ENCODE results near the gene SMOC1.
A peak's percentile ranks its signal among the peaks of the same experiment; 100 is the strongest.
"Not testable (repeated sequence)": the region's sequence is repeated elsewhere in the genome, so short reads cannot be mapped to it uniquely, and the experiment has no call there.

The SMOC1 gene

DNA sequence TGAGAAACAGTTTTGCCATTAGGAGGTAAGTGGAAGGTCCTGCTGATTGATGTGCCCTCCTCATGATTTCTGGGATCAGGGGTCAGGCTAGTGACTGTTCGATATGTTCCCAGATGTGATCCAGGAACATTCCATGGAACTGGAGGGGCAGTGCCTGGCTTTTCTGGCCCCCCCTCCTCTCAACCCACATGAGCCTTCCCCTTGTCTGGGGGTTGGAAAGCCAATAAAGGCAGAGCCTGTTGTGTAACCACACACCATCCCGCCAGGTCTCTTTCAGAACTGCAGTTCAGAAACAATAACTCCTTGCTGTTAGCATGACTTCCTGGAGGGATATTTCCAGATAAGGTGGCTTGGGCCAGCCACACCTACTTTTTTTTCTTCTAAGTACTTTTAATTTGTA, 17.8 kb downstream of the SMOC1 start:
- no peak for DNase-seq (ENCODE audit: low read depth, low spot score)

DNA sequence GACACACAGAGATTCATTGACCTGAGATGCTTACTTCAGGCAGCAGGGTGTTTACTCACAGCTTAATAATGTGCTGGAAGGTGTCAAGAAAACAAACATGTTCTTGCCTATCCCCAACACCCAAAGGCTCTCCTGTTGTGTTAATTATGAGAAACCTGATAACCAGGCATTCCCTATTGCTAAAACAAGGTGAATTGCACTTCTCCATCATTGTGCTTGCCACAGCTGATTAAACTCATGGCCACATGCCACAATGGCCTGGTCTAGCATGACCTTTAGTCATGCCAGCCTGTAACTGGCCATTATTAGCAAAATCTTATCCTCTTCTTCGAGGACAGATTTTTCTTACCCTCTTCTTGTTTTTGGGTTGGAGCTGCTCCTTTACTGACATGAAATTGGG, 21.4 kb downstream of the SMOC1 start:
- no peak for DNase-seq (ENCODE audit: low read depth, low spot score)

DNA sequence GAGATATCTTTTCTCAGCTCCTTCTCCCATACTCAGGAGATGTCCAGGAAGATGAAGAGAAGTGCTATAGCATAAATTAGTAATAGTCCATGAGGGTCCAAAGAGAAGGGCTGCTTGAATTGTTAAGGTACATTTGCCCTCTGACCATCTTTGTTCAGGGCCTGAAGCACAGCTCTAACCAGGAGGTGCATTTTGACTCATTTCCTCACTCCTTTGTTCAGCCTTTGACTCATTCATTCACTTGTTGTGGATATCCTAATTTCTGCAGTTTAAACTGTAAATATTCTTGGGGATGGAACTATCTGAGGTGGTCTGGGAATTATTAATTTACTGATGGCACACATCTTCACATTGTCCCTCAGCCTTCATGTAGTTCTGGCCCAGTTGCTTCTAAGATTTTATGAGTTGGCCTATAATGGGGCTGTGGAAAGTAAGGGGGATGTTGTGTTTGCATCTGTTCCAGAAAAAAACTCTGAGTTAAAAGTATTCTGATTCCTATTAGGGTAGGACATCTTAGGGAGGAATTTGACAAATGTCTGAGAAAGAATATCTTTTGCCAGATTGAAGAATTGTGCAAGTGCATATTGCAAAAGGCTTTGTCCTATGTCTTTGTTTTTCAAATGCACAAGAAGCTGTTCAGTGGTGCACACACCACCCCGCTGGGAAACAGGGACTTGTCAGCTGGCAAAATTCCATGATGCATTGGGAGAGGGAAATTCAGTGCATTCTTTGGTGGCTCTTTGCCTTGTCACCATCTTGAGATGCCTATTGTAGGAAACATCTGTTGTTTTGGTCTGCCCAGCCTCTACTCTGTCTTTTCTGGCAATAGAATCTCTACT, 22.1 kb downstream of the SMOC1 start:
- no peak for DNase-seq (ENCODE audit: low read depth, low spot score)

DNA sequence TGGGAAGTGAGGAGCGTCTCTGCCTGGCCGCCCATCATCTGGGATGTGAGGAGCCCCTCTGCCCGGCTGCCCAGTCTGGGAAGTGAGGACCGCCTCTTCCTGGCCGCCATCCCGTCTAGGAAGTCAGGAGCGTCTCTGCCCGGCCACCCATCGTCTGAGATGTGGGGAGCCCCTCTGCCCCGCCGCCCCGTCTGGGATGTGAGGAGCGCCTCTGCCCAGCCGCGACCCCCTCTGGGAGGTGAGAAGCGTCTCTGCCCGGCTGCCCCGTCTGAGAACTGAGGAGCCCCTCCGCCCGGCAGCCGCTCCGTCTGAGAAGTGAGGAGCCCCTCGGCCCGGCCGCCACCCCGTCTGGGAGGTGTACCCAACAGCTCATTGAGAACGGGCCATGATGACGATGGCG, 23.8 kb downstream of the SMOC1 start:
- DNase-seq (ENCODE audit: low read depth, low spot score), result not testable (repeated sequence)

DNA sequence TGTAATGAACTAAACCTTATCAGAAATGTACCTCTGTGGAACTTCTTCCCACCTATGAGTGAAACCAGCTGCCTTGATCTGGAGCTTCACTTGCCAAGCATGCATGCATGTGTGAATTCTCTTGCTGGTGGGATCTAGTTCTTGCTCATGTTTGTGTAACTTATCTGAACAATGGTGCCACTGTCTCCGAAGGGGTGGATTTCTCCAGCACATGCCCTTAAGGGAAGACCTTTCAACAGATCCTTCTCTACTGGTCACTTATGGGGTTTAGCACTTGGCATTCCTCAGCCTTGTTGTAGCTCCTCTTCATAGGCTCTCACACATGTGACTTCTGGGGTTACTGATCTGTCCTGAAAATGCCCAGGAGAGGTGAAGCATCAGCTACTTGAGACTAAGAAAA, 25.0 kb downstream of the SMOC1 start:
- no peak for DNase-seq (ENCODE audit: low read depth, low spot score)

DNA sequence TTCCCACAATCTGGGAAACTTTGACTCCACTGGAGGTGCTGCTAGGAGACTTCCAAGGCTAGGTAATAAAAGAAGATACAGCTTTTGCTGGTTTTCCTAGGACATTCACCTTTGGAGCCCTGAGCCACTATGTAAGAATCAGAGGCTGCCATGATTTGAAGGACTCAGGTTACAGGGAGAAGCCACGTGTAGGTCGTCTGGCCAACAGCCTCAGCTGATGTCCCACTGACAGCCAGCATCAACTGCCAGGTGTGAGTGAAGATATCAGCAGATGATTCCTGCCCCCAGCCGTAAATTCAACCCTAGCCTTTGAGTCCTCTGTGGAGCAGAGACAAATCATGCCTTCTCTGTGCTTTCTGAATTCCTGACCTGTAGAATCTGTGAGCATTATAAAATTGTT, 27.0 kb downstream of the SMOC1 start:
- no peak for DNase-seq (ENCODE audit: low read depth, low spot score)

DNA sequence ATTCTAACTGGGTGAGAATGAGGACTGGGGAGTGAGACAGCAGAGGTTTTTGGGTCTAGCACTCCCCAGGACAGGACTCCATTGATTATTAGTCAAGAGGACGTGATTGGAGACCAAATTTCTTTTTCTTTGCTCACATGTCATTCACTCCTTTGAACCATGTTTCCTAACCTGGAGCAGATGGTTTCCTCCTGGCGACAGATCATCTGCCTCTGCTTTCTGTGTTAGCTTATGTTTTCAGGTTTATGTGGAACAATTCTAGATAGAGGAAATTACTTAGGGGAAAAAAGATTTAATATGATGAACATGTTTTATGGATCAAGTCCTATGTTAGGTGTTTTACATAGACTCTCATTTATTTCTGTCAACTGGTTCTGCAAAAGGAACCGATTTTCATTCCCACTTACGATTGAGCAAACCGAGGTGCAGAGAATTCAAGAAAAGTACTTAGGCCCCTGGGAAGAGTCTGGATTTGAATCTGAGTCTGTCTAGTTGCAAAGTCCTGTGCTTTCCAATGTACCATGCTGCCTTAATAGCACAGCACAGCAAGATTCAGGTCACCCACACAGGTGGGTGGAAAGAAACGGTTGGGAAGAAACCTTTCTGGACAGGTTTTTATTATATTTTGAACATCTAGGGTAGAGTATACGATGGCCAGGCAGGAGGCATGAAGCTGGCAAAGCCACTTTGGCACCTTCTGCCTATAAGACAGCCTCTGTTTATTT, 30.8 kb downstream of the SMOC1 start:
- no peak for DNase-seq (ENCODE audit: low read depth, low spot score)

DNA sequence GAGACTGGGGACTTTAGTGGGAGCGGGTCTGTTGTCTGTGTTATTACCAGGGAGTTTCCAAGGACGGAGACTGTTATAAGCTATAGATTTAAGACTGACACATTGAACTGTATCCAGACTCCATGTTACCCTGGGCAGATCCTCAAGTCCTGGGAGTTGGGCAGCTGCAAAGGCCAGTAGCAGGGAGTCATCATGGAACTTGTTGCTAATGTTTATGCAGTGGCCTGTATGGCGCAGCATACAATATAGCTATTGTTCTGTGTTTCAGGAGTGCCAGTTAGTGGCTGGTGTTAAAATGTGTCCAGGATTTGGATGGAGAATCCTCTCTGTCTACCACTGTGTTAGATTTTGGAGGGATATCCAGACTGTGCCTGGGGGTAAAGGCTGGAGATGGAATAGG, 31.7 kb downstream of the SMOC1 start:
- no peak for DNase-seq (ENCODE audit: low read depth, low spot score)

DNA sequence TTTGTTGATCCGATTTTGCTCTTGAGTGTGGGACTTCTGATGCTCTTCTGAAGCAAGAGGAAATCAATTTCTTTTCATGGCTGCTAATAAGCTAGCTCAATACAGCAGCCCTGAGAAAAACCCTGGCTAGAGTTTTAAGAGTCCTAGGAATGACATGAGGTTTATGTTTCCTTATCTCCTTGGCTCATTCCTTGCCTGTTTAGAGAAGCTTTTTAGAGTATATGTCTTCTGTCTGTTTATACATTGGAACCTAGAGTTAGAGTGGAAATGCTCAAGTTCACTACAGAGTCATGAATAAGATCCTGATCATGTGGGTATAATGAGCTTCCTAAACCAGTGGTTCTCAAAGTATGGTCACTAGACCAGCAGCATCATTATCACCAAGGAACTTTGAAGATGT, 34.5 kb downstream of the SMOC1 start:
- DNase-seq (ENCODE audit: low read depth, low spot score), result no peak

DNA sequence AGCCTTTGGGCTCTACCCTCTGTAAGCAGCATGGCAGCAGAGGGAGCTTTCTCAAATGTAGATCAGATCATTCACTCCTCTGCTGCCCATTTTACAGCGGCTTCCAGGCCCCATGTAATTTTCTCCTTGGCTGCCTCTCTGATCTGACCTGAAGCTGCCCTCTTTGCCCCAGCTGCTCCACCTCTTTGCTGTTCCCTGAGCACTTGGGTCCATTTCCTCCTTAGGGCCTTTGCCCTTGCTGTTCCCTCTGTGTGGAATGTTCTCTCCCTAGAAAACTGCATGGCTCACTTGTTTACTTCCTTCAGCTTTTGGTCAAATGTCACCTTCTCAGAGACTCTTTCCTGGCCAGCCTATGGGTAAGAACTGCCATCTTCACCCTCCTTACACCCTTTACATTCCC, 37.2 kb downstream of the SMOC1 start:
- no peak for DNase-seq (ENCODE audit: low read depth, low spot score)

DNA sequence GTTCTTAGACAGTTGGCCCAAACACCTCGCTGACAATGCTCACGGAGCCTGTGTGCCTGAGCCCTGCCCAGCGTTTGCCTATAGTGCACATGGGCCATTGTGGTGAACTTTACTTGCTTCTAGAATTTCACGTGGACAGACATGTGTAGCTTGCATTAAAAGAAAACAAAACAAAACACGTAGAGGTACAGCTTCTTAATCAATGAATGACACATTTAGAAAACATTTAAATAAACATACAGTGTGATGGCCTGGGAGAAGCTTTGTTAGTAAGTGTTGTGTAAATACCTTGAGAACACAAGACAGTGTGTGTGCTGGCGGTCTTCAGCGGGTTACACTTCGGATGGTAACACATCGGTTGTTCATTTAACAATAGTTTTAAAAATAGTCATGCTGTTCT, 38.1 kb downstream of the SMOC1 start:
- no peak for DNase-seq (ENCODE audit: low read depth, low spot score)

DNA sequence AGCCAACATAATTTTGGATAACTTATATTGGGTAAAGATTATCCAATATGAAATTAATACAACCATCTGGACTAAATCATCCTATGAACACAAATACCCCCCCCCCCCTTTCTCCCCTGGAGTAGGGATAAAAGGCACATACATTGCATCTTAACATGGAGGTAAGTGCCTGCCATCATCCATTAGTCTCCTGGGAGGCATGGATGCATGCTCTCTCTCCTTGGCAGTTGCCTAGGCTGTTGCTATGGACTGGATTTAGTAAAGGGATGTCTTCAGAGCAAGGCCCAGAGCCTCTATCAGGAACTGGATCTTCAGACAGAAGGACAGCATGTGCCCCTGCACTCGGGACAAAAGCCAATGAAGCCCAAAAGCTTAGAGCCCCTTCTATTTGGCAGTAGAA, 40.6 kb downstream of the SMOC1 start:
- no peak for DNase-seq (ENCODE audit: low read depth, low spot score)

DNA sequence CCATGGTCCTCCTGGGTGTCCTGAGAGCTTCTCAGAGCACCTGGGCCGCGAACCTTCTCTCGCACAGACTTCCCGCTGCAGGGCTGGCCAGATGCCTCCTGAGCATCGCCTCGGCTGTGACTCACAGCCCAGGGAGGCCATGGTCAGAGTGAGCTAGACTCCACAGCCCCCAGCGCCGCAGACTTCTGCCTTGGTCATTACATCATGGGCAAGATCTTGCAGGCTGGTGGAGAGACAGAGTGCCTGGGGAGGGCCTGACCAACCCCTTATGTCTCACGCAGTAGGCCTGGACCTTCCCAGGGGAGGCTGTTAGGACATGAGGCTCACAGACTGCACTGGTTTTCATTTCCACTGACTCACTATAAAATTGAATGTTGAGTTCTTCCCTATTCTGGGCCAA, 41.8 kb downstream of the SMOC1 start:
- peak; percentile 66 for DNase-seq (ENCODE audit: low read depth, low spot score)

DNA sequence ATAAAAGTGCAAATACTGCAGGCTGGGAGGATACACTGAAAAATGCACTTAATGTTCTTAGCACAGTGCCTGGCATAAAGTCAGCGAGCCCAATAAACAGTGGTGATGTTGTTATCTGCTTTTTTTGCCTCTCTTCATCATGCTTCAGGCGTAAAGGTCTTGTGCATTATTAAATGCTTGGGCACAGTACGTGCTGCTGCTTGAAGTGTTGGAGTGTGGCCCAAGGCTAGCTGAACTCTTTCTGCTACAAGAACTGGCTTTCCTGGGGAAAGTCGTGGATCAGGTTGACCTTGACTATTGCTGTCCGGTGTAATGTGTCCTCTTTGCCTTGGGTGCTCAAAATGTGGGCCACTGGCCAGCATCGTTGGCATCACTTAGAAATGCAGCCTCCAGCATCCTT, 43.0 kb downstream of the SMOC1 start:
- DNase-seq (ENCODE audit: low read depth, low spot score), result no peak

DNA sequence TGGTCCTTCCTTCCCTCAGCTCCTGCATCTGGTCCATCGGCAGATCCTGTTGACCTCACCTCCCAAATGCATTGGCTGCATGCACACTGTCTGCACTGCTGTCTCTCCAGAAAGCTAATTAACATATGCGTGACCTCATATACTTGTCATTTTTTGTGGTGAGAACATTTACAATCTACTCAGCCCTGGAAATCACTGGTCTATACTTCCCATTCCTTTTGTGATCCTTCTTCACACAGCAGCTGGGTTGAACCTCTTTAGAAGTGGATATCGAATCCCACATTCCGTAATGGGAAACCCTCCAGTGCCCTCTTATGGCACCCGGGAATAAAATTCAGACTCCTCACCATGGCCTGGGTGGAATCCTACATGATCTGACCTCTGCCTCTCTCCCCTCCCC, 45.0 kb downstream of the SMOC1 start:
- DNase-seq (ENCODE audit: low read depth, low spot score), result no peak

DNA sequence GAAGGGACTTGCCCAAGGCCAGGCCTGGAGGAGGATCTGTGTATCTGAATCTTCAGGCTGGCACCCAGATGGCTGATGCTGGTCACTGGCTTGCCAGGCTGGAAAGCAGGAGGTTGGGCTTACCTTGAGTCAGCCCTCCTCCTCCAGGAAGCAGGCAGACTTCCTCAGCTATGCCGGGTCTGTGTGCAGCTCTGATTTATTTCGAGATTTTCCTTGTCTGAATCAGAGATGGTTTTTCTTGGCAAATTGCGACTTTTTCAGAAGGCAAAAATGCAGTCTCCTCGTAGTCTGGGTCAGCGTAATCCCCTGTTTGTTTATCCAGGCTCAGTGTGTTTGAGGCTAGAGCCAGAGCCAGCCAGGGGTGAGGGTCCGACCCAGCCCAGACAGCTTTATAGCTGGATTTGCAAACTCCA, 48.9 kb downstream of the SMOC1 start:
- no peak for DNase-seq (ENCODE audit: low read depth, low spot score)

DNA sequence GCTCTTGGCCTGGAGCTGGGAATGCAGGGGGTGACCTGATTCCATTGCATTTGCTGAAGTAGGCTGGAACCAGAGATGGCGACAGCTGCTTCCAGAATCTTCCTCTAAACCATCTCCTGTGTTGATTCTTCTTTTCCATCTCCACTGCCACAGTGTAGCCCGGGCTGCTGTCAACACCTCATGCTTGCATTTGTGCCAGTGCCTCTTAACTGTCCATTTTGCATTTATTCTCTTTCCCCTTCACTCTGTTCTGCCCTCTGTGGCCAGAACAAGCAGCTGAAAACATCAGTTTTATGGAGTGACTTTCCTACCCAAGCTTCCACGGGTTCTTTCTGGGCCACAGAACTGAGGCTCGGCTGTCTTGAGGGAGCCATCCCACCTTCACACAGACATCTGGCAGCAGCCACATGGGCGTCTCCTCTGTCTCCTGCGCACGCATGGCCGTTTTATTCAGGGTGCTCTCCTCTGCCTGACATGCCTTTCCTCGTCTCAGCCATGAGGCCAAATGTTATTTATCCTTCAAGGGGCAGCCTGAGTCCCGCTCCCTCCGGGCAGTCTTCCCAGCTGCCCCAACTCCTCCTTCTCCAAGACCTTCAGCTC, 51.7 kb downstream of the SMOC1 start:
- no peak for DNase-seq (ENCODE audit: low read depth, low spot score)

DNA sequence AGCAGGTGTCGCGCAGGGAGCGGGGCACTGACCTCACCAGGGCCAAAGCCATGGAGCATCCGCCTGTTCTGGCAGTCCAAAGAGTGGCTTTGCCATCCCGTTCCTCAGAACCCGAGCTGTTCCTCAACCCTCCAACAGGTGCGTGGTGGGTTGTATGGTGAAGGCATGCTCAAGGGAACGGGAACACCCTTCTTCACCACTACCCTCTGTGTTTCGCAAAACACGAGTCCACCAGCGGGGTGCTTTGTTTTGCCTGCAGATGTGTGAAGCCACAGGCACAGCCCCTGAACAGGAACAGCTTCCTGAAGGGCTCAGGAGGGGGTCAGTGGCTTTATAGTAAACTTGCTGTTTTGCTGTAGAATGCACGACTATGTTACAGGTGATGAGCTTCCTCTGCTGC, 52.7 kb downstream of the SMOC1 start:
- DNase-seq (ENCODE audit: low read depth, low spot score), result no peak

DNA sequence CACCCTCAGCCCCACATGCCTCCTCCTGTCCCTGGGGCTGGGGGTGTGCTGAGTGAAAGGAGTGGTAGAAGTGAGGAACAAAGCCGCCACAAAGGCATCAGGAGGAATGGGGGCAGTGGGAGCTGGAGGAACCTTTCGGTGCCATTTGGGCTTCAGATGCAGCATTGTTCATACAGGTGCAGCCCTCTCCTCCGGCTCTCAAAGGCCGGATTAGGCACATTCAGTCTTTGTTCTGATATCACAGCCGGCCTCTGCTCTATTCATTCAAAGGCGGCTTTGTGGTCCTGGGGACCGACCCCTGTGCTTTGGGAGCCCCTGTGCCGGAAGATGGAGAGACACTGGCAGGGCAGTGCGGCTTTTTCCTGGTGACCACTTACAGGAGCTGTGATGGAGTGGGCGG, 53.2 kb downstream of the SMOC1 start:
- DNase-seq (ENCODE audit: low read depth, low spot score), result no peak

DNA sequence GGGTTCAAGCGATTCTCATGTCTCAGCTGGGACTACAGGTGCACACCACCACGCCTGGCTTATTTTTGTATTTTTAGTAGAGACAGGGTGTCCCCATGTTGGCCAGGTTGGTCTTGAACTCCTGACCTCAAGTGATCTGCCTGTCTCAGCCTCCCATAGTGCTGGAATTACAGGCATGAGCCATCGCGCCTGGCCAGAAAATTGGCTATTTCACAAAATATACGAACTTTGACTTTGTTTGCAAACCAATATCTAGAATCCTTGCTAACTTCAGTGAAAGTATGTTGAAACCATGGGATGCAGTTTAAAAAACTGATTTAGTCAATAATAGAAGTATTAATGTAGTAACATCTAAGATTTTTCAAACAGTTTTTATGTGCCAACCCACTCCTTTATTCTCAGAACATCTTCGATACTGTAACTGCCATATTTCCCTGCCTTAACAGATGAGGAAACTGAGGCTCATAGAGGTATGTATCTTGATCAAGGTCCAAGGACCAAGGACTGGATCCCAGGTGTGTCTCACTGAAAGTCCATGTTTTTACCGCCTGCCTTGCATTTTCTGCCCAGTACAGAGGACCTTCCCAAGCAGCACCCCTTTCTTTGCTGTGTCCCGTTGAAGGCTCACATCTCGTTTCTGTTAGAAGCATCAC, 54.5 kb downstream of the SMOC1 start:
- DNase-seq (ENCODE audit: low read depth, low spot score), result no peak

DNA sequence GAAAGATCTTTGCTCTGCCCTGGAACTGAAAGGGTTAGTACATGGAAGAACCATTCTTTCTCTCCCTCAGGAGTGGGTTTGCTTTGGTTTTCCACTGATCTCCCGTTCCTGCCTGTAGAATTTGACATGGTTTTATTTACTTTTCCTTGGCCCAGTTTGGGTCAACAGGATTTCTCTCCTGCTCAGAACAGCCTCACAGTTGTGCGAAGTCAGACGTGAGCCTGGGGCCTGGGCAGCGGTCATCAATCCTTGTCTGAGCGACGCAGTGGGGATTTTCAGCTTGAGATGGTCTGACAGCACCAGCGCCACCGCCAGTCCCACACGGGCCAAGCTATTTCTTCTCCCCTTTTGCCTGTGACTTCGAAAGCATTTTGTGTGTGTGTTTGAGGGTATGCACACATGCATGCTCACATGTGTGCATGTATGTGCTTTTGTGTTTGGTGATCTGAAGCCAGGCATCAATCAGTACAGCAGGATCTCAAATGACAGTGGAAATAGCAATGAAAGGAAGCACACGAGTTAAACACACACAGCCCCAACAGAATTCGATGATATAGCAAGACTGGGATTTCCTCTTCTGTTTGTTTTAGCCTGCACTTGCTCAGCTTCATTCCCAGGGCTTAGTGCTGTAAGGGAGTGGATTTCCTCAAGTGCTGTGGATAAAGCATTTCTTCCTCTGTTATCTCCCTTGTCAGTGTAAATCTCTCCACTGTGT, 58.3 kb downstream of the SMOC1 start:
- DNase-seq (ENCODE audit: low read depth, low spot score), result no peak

DNA sequence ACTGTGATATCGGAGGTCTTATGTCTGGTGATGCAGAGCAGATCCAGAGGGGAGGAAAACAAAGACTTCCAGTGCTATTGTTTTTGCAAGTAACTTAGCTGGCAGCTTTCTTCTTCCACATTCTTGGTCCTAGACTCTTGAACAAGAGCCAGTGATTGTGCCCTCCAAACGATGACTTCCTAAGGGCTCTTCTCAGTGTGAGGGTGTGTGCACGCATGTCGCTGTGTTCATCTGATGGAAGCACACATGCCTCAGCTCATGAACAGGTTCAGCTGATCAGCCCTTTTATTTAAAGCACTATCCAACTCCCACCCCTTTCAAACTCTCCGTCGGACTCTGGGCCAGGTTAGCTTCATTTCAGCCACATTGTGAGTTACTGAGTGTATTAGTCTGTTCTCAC, 59.5 kb downstream of the SMOC1 start:
- no peak for DNase-seq (ENCODE audit: low read depth, low spot score)
